Measurements from ENCODE around the gene SBK2.

Gene SBK2

GRCh38 chr19:55552620-55553019, 15.7 kb upstream of the SBK2 start:
- no peak overlapping the region for H3K4me3 ChIP-seq (ENCODE audit: insufficient read depth, low read length, poor library complexity, severe bottlenecking)
- H4K20me1 ChIP-seq (ENCODE audit: low read depth, low read length), result no peaks in the 10 kb centered on the region
- H3K27ac ChIP-seq (ENCODE audit: low read depth, low read length), result no peak overlapping the region
- H3K4me2 ChIP-seq (ENCODE audit: low read depth, low read length, poor library complexity, severe bottlenecking), result no peak overlapping the region
- no peaks in the 10 kb centered on the region for H3K9me3 ChIP-seq (ENCODE audit: insufficient read depth, low read length)
- no peaks in the 10 kb centered on the region for H3K79me2 ChIP-seq (ENCODE audit: insufficient read depth, low read length)
- no peaks in the 10 kb centered on the region for H3K36me3 ChIP-seq (ENCODE audit: low read length)
- H3K9me2 ChIP-seq (replicated peaks; ENCODE audit: insufficient read depth, low read length), result no peaks in the 10 kb centered on the region
- TF ChIP-seq CTCF (IDR thresholded peaks at IDR 0.05; ENCODE audit: insufficient read depth, low read length, poor library complexity, severe bottlenecking) (no peak), EZH2phosphoT487 (conservative IDR thresholded peaks at IDR 0.05; ENCODE audit: low read length) (no peak)
- H3F3A ChIP-seq (ENCODE audit: insufficient read depth), result no peaks in the 10 kb centered on the region
- H3K9ac ChIP-seq (ENCODE audit: low read length), result no peak overlapping the region
- H3K27me3 ChIP-seq (ENCODE audit: low read length), result no peaks in the 10 kb centered on the region
- H2AFZ ChIP-seq (ENCODE audit: low read depth, low read length, severe bottlenecking), result no peak overlapping the region

GRCh38 chr19:55552206-55552605, 15.3 kb upstream of the SBK2 start:
- TF ChIP-seq EZH2phosphoT487 (conservative IDR thresholded peaks at IDR 0.05; ENCODE audit: low read length) (no peak), CTCF (IDR thresholded peaks at IDR 0.05; ENCODE audit: insufficient read depth, low read length, poor library complexity, severe bottlenecking) (no peak)
- H3K4me2 ChIP-seq (ENCODE audit: low read depth, low read length, poor library complexity, severe bottlenecking), result no peak overlapping the region
- no peaks in the 10 kb centered on the region for H4K20me1 ChIP-seq (ENCODE audit: low read depth, low read length)
- no peaks in the 10 kb centered on the region for H3K79me2 ChIP-seq (ENCODE audit: insufficient read depth, low read length)
- H3K27me3 ChIP-seq (ENCODE audit: low read length), result no peaks in the 10 kb centered on the region
- no peak overlapping the region for H2AFZ ChIP-seq (ENCODE audit: low read depth, low read length, severe bottlenecking)
- no peak overlapping the region for H3K27ac ChIP-seq (ENCODE audit: low read depth, low read length)
- H3K9me3 ChIP-seq (ENCODE audit: insufficient read depth, low read length), result no peaks in the 10 kb centered on the region
- no peak overlapping the region for H3K9ac ChIP-seq (ENCODE audit: low read length)
- H3K36me3 ChIP-seq (ENCODE audit: low read length), result no peaks in the 10 kb centered on the region
- no peaks in the 10 kb centered on the region for H3K9me2 ChIP-seq (replicated peaks; ENCODE audit: insufficient read depth, low read length)
- no peaks in the 10 kb centered on the region for H3F3A ChIP-seq (ENCODE audit: insufficient read depth)
- no peak overlapping the region for H3K4me3 ChIP-seq (ENCODE audit: insufficient read depth, low read length, poor library complexity, severe bottlenecking)

GRCh38 chr19:55550321-55550650, 13.4 kb upstream of the SBK2 start:
- Histone ChIP-seq H3K4me2 (ENCODE audit: low read depth, low read length, poor library complexity, severe bottlenecking) (no peak overlapping the region), H3K36me3 (ENCODE audit: low read length) (no peaks in the 10 kb centered on the region), H3K27ac (ENCODE audit: low read depth, low read length) (no peak overlapping the region), H3K79me2 (ENCODE audit: insufficient read depth, low read length) (no peaks in the 10 kb centered on the region), H2AFZ (ENCODE audit: low read depth, low read length, severe bottlenecking) (no peak overlapping the region), H4K20me1 (ENCODE audit: low read depth, low read length) (no peaks in the 10 kb centered on the region), H3K4me3 (ENCODE audit: insufficient read depth, low read length, poor library complexity, severe bottlenecking) (no peak overlapping the region), H3K9me2 (replicated peaks; ENCODE audit: insufficient read depth, low read length) (no peaks in the 10 kb centered on the region), H3F3A (ENCODE audit: insufficient read depth) (no peaks in the 10 kb centered on the region), H3K27me3 (ENCODE audit: low read length) (no peaks in the 10 kb centered on the region), H3K9me3 (ENCODE audit: insufficient read depth, low read length) (no peaks in the 10 kb centered on the region), H3K9ac (ENCODE audit: low read length) (no peak overlapping the region)
- no peak for TF ChIP-seq CTCF (IDR thresholded peaks at IDR 0.05; ENCODE audit: insufficient read depth, low read length, poor library complexity, severe bottlenecking)
- no peak for TF ChIP-seq EZH2phosphoT487 (conservative IDR thresholded peaks at IDR 0.05; ENCODE audit: low read length)
